Erythroblast (primary cell): ENCODE measurements around the gene TSNAXIP1.

Source experiments
- GATA1 ChIP-seq: IDR thresholded peaks from 2 replicates; pipeline ENCODE4 v1.6.1; 2011; ENCODE audit warnings: low read depth, mild to moderate bottlenecking, control low read depth, low read length, moderate library complexity
- POLR2A ChIP-seq: IDR thresholded peaks from 2 replicates; pipeline ENCODE4 v1.6.1; 2011; ENCODE audit warnings: mild to moderate bottlenecking, low read length

GRCh38 chr16:67807148-67807682 is 526 bp downstream of the TSNAXIP1 start:
- TF ChIP-seq POLR2A, result no peak
- no peak for TF ChIP-seq GATA1
